ENCODE measurements around the gene TEX261. TPM values are rescaled to one million over a fixed set of nuclear protein-coding genes. Genes with fewer than 3 reads are reported as not detected.

TEX261 gene
- total RNA-seq, 4 donors from 2014 or later, result 24.6 to 41.0 (median 34.9) TPM

DNA sequence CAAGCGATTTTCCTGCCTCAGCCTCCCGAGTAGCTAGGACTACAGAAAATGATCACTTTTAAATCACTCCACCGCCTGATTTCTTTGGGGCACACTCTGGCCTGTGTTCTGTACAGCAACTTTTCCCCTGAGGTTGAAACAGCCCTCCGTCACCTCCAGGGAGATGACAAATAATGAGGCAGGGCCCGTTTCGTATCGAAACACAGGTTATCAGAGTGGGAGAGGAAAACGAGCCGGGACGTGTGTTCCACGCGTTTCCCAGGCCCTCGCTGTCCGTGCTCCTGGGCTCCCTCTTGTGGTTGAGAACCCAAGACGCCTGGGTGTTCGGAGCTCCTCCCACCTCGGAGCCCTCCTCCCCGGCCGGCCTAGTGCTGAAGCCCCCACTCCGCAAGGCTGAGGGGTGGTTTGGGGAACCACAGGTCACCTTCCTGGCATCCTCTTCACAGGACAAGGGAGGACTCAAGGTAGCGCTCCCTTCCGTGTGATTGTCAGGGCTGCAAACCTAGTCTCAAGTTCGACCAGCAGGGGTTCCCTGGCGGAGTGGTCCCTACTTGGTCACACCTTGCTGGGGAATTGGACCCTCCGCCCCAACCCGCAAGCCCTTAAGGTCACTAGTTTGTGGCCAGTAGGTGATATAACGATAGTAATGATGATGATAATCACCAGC is 46.2 kb downstream of the TEX261 start:
- 5 to 33% methylated on average over 1 to 11 of the region's 27 CpGs for WGBS, 2 donors (ENCODE audit: low coverage in 1 of 2)

DNA sequence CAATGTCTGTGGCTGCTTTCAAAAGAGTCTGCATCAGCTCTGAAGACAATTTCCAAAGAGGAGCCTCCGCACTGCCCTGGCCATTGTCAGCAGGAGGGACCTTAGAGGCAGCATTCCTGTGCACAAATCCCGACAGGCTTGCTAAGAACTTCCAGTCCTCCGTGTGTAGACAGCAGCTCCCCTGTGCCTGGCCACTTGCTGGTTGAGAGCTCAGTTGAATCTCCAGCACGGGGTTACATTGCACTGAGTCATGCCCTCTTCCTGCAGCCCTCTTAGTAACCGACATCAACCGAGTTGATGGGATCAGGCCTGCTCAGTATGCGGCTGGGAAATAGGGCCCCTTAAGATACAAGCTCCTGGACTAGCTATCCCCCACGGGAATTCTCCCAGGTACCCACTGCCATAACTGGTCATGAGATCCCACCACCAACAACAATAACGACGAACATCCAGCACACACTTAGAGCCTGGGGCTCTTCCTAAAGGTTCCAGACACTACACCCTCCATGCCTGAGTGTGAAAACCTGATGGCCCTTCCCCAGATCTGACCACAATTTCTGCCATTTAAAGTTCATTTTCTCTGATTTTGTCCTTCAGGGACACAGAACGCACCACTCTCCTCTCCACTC is 47.0 kb downstream of the TEX261 start:
- Histone ChIP-seq H3K4me3 (peak overlapping the region in 1 of 2 donors; percentile 42), H3K36me3 (no peaks in the 10 kb centered on the region), H3K27me3 (peaks cover 38% of the 10 kb centered on the region), H3K4me1 (peaks cover 0 to 20% (median 0%) of the 10 kb centered on the region in 3 donors), H3K27ac (no peak overlapping the region), H3K9me3 (no peaks in the 10 kb centered on the region)
- WGBS, 2 donors (ENCODE audit: low coverage in 1 of 2), result 16 to 49% methylated on average over 3 to 8 of the region's 11 CpGs
- TF ChIP-seq, protein P1, sequence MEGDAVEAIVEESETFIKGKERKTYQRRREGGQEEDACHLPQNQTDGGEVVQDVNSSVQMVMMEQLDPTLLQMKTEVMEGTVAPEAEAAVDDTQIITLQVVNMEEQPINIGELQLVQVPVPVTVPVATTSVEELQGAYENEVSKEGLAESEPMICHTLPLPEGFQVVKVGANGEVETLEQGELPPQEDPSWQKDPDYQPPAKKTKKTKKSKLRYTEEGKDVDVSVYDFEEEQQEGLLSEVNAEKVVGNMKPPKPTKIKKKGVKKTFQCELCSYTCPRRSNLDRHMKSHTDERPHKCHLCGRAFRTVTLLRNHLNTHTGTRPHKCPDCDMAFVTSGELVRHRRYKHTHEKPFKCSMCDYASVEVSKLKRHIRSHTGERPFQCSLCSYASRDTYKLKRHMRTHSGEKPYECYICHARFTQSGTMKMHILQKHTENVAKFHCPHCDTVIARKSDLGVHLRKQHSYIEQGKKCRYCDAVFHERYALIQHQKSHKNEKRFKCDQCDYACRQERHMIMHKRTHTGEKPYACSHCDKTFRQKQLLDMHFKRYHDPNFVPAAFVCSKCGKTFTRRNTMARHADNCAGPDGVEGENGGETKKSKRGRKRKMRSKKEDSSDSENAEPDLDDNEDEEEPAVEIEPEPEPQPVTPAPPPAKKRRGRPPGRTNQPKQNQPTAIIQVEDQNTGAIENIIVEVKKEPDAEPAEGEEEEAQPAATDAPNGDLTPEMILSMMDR (IDR thresholded peaks at IDR 0.05), result no peak
- TF ChIP-seq POLR2A (IDR thresholded peaks at IDR 0.05) (no peak), EP300 (IDR thresholded peaks at IDR 0.05) (no peak), POLR2AphosphoS5 (IDR thresholded peaks at IDR 0.05) (no peak)
- ATAC-seq, result peak; percentile 5

More for the DNA sequence above, 46.2 kb downstream of the TEX261 start:
- peaks cover 0 to 20% (median 0%) of the 10 kb centered on the region in 3 donors for H3K4me1 ChIP-seq
- peaks cover 38% of the 10 kb centered on the region for H3K27me3 ChIP-seq
- no peak overlapping the region for H3K27ac ChIP-seq
- H3K4me3 ChIP-seq, result peak overlapping the region; percentile 10 to 42
- no peaks in the 10 kb centered on the region for H3K36me3 ChIP-seq
- no peaks in the 10 kb centered on the region for H3K9me3 ChIP-seq
- TF ChIP-seq POLR2AphosphoS5 (IDR thresholded peaks at IDR 0.05), result no peak
- no peak for TF ChIP-seq POLR2A (IDR thresholded peaks at IDR 0.05)
- TF ChIP-seq, protein P1 (IDR thresholded peaks at IDR 0.05), result peak; percentile 63 to 90 (median 77)
- peak; percentile 93 for ATAC-seq

DNA sequence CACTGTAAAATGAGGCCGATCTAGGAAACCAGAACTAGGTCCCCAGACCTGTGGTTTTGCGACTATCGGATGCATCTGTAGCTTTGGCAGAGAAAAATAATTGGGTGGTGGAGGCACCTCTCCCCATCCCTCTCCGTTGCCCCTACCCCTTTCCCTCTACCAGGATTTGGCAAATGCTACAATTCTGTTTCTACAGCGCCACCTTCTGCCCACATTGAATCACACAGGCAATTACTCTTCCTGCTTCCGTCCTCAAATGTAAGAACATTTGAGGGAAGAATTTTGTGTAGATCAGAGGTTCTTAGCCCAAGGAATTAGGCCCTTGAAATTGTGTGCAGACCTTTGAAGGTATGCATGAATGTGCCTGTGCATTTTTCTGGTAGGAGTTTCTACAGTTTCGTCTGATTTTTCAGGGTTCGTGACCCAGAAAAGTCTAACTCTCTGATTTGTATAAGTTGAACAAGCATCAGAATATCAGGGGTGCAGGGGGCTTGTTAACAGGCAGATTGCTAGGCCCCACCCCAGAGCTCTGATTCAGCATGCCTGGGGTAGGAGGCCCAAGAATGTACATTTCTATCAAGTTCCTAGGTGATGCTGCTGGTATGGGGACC is 47.7 kb downstream of the TEX261 start:
- Histone ChIP-seq H3K27me3 (peaks cover 38% of the 10 kb centered on the region), H3K4me1 (peaks cover 0 to 20% (median 0%) of the 10 kb centered on the region in 3 donors), H3K9me3 (no peaks in the 10 kb centered on the region), H3K36me3 (no peaks in the 10 kb centered on the region), H3K4me3 (no peak overlapping the region), H3K27ac (no peak overlapping the region)
- WGBS, 2 donors (ENCODE audit: low coverage in 1 of 2), result 2 to 21% methylated on average over 6 of the region's 8 CpGs
- TF ChIP-seq, protein P1 (IDR thresholded peaks at IDR 0.05), result peak in 3 of 4 experiments; percentile 63 to 79 (median 66)
- TF ChIP-seq EP300 (IDR thresholded peaks at IDR 0.05), result no peak
- TF ChIP-seq POLR2A (IDR thresholded peaks at IDR 0.05), result no peak
- ATAC-seq, result no peak

DNA sequence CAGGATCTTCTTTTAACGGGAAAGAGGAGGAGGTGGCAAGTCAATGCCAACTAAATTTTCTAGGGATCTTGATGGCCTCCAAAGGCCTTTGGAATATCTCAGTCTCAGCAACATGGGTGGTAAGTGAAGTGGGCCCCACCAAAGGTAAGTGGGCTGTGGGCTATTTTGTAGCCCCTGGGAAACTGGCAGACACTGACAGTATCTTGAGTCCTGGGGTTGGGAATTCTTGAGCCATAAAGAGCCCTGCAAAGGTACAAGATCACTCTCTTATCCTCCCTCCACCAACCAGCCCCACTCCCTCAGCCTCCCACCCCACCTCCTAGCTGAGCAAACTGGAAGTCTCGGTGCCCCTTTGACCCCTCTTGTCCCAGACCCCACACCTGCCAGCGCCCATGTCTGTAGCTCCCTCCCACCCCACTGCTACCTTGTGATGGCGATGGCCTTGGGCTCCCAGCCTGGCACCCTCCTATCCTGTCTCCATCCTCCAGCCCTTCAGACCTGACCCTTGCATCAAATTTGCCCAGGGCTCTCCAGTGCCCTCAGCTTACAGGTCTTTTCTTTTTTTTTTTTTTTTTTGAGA is 50.5 kb downstream of the TEX261 start:
- H3K4me1 ChIP-seq, result peaks cover 0 to 20% (median 0%) of the 10 kb centered on the region in 3 donors
- H3K36me3 ChIP-seq, result no peaks in the 10 kb centered on the region
- no peak for ATAC-seq
- TF ChIP-seq, protein P1 (IDR thresholded peaks at IDR 0.05), result no peak
- TF ChIP-seq EP300 (IDR thresholded peaks at IDR 0.05), result no peak
- TF ChIP-seq POLR2A (IDR thresholded peaks at IDR 0.05), result no peak
- no peak for TF ChIP-seq POLR2AphosphoS5 (IDR thresholded peaks at IDR 0.05)
- WGBS, 2 donors (ENCODE audit: low coverage in 1 of 2), result 64 to 74% methylated on average over 3 to 4 of the region's 4 CpGs
- H3K9me3 ChIP-seq, result no peaks in the 10 kb centered on the region
- H3K27me3 ChIP-seq, result peaks cover 40% of the 10 kb centered on the region
- no peak overlapping the region for H3K4me3 ChIP-seq
- no peak overlapping the region for H3K27ac ChIP-seq

Measured in gastroesophageal sphincter (tissue), 4 donors.